GM18519 (cell line): ENCODE results near the gene CEMIP.
"Not testable (repeated sequence)": the region's sequence is repeated elsewhere in the genome, so short reads cannot be mapped to it uniquely, and the experiment has no call there.

Experiments used
- ATAC-seq: cut with Tn5 transposase; IDR thresholded peaks from one replicate; pipeline ENCODE4 v1.9.1; 2021; ENCODE audit warnings: mild to moderate bottlenecking, moderate library complexity; ENCODE audit not compliant: unreplicated experiment, low FRiP score

The CEMIP gene

DNA sequence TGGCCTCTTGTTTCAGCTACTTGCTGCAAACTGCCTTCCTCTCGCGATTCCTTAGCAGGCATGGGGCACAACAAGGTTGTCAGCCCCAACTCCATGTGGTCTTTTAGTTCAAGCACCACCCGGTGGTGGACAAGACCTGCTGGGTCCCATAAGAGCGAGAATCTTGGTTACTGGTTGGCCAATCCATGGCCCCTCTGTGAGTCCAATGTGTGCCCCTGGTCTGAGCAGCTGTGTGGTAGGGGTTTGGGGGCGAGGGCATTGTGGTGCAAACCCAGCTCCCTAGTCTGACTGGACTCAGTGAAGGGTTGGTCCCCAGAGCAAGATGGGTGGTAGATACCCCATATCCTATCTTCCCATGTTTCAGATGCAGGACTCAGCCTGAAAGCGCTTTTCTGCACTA, 161.7 kb downstream of the CEMIP start:
- no peak for ATAC-seq

DNA sequence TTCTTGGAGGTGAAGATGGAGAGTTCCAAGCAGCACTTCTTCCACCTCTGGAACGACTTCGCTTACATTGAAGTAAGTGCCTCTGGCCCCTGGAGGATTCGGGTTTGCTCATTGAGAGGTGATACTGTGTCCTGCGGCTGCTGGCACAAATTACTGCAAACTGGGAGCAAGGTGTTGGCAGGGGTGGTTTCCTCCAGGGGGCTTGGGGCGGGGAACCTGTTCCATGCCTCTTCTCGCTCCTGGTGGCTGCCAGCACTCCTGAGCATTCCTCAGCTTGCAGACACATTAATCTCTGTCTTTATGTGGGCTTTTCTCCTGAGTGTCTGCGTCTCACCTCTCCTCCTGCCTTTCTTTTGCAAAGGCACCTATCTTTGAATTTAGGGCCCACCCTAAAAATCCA, 163.1 kb downstream of the CEMIP start:
- no peak for ATAC-seq

DNA sequence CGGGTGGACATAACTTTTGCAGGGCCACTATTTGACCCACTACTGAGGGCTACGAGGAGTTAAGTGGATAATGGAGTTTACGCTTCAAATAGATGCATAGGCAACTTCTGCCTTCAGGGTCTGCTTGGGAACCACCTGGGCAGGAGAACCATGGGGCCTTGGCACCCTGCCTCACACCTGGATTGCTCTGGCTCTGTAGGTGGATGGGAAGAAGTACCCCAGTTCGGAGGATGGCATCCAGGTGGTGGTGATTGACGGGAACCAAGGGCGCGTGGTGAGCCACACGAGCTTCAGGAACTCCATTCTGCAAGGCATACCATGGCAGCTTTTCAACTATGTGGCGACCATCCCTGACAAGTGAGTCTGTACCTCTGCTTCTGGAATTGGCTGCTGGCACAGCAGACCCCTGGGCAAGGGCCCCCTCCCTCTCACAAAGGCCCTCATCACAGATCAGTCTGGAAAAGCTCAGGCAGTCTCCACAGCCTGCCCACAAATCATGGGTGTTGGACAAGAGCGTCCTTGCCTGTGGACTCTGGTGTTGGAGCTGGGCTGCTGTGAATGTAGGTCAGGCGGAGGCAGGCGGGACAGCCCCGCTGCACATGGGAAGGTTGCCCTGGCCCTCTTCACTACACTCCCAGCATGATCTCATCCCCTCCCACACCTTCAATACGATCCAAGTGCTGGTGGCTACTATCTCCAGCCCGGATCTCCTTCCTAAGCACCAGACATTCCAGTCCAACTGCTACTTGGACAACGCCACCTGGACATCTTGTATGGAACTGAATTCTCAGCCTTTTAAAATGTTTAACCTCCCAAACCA, 163.8 kb downstream of the CEMIP start:
- ATAC-seq: no peak

DNA sequence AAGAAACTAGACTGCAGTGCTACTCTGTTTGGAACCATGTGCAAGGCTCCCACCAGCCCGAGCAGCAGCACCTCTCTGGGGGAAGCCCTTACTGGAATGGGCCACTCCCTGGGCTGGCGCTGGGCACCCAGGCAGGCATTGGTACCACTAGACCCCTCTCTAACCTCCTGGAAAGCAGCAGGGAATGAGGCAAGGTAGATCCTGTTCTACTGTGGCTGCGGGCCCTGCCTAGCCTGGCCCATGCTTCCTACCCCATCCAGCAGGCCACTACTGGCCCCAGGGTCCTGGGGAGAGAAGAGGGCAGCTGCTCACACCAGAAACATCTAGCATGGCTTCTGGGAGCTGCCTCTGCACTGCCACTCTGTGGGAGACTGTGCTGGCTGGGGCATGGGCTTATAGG, 165.6 kb downstream of the CEMIP start:
- ATAC-seq: no peak

DNA sequence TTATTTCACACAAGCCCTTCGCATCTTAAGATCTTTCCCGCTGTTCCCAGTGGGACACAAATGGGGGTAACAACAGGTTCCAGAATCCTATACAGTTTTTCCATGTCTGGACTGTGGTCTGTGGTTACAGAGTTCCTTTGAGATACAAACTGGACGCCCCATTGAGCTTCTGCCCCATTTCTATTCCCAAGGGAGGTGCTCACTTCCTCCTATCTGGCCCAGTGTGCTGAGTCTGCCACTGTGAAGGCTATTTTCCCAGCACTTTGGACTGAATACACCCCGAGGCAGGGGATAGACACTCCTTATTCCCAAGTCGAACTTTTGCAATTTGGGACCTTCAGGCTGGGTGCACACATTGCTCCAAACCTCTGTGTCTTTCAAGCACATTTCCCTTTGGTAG, 166.4 kb downstream of the CEMIP start:
- ATAC-seq: no peak

DNA sequence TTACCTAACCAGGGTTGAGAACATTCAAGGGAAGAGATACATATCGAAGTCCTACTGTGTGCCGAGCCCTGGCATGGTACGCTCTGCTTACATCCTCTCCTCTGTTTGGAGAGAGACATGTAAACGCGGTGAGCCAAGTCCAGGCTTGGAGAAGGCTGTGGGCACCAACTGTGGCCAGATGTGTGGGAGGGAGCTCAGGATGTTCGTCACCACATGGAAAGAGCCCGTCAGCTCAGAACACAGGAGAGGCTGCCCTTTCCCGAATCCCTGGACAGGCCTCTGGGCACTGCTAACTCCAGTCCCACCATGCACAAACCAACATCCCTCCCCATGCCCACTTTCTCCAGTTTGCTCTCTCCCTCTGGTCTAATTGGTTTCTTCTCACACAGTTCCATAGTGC, 167.4 kb downstream of the CEMIP start:
- no peak for ATAC-seq

DNA sequence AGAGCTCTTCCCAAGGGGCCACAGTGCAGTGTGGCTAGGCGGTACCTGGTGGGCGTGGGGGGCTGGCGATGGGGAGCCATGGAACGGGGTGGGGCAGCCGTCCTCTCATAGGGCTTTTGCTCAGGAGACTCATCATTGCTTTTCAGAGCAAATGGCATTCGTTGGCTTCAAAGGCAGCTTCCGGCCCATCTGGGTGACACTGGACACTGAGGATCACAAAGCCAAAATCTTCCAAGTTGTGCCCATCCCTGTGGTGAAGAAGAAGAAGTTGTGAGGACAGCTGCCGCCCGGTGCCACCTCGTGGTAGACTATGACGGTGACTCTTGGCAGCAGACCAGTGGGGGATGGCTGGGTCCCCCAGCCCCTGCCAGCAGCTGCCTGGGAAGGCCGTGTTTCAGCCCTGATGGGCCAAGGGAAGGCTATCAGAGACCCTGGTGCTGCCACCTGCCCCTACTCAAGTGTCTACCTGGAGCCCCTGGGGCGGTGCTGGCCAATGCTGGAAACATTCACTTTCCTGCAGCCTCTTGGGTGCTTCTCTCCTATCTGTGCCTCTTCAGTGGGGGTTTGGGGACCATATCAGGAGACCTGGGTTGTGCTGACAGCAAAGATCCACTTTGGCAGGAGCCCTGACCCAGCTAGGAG, 169.6 kb downstream of the CEMIP start:
- no peak for ATAC-seq

DNA sequence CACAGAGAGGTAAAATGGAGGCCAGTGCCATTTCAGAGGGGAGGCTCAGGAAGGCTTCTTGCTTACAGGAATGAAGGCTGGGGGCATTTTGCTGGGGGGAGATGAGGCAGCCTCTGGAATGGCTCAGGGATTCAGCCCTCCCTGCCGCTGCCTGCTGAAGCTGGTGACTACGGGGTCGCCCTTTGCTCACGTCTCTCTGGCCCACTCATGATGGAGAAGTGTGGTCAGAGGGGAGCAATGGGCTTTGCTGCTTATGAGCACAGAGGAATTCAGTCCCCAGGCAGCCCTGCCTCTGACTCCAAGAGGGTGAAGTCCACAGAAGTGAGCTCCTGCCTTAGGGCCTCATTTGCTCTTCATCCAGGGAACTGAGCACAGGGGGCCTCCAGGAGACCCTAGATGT, 170.6 kb downstream of the CEMIP start:
- ATAC-seq: no peak

DNA sequence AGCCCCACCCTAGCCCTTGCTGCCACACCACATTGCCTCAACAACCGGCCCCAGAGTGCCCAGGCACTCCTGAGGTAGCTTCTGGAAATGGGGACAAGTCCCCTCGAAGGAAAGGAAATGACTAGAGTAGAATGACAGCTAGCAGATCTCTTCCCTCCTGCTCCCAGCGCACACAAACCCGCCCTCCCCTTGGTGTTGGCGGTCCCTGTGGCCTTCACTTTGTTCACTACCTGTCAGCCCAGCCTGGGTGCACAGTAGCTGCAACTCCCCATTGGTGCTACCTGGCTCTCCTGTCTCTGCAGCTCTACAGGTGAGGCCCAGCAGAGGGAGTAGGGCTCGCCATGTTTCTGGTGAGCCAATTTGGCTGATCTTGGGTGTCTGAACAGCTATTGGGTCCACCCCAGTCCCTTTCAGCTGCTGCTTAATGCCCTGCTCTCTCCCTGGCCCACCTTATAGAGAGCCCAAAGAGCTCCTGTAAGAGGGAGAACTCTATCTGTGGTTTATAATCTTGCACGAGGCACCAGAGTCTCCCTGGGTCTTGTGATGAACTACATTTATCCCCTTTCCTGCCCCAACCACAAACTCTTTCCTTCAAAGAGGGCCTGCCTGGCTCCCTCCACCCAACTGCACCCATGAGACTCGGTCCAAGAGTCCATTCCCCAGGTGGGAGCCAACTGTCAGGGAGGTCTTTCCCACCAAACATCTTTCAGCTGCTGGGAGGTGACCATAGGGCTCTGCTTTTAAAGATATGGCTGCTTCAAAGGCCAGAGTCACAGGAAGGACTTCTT, 171.3 kb downstream of the CEMIP start:
- ATAC-seq: no peak

DNA sequence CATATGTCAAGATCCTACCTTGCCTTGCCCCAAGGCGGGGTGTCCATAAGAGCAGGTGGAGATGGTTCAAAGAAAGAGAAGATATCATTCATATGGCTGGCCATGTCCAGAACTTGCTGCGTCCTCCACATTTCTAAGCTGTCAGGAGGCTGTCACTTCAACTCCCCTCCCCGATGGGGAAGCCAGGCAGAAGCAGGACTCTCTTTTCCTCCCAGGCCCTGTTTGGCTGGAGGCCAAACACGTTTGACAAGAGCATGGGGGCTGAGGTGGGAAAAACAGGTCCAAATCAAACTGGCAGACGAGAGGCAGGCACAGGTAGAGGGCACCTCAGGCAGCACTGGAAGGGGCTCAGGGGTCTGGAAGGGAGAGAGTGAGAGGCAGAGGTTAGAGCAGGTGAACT, 172.8 kb downstream of the CEMIP start:
- ATAC-seq: no peak

DNA sequence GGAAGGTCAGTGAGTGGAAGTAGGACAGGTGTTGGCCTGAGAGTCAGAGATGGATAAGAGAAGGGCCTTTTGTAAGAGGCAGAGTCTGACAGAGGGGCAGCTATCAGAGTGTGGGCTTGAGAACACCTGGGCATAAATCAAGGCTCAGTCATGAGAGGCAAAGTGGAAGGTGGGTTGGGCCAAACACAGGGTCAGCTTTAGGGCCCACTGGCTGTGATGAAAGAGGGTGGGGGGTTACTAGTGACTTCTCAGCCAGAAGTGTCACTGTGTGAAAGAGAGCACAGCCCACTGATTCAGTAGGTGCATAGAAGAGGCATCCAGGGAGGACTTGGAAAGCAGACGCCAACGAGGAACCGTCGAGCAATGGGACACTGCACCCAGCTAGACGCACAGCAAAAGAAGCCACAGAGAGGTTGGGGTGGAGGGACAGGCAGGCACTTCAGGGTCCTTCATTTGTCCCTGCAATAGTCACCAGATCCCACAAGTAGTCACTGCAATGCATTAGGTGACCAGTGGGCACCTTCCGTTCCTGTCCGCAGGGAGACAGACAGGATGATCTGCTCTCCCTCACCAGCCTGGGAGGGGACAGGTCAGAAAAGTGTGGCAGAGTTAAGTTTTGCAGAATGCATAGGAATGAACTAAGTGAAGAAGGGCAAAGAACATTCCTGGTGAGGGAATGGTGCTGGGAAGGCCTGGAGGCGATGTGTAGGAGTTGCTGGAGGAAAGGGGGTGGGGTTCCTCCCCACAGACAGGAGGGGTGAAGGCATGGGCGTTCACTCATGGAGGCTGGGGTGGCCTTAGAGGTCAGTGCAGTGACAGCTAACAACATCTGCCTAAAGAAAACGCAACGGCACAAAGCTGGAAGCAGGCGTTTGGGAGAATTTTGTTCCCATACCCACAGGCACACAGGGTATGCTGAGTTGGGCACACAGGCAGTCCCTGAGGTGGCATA, 174.1 kb downstream of the CEMIP start:
- ATAC-seq: no peak

DNA sequence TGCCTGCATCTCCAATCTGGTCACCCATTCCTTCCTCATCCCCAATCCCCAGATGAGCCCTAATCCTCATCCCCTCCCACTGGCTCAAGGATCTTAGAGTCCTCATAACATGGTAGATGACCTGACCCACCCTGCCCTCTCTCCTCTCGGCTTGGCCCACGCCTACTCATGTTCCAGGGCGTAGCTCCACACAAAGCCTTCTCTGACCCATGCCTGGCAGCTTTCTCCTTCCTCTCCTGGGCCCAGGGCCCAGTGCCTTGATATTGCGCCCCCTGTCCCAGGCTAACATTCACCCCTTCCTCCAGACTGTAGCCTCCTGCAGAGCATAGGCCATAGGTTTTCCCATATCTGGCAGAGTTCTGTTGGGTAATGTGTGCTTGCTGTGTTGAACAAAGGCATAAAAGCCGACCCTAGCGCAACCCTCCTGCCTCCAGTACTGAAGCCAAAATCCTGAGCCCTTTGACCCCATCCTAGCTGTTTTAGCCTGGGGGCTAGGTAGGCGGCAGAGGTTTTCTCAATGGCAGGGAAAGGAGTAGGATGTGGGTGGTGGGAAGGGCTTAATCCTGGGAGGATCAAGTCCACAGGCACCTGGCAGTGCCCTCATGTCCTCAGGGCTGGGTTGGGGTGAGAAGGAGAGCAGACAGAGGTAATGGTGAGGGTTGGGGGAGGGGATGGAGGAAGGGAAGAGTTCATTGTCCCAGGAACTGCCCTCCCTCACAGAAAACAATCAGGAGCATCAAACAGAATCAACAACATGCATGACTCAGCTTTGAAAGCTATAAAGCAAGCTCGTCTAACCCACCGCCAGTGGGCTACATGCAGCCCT, 175.0 kb downstream of the CEMIP start:
- no peak for ATAC-seq

DNA sequence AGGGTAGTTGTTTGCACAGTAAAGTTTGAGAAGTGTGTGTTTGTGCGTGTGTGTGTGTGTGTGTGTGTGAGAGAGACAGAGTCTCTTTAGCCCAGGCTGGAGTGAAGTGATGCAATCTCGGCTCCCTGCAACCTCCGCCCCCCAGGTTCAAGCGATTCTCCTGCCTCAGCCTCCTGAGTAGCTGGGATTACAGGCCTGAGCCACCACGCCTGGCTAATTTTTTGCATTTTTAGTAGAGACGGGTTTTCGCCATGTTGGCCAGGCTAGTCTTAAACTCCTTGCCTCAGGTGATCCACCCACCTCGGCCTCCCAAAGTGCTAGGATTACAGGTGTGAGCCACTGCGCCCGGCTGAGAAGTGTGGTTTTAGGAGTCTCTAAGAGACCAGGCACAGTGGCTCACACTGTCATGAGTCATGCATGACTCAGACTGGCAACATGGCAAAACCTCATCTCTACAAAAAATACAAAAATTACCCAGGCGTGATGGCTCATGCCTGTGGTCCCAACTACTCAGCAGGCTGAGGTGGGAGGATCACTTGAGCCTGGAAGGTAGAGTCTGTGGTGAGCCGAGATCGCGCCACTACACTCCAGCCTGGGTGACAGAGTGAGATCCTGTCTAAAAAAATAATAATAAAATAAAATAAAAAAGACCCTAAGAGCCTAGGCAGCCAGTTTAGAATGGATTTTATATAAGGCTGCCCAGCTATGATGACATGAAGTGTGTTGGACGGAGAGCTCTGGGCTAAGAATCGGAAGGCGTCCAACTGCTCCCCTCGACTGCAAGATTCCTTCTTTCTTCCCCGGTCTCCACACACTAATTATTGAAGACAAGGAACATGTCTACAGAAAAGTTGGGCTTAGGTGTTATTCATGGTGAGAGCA, 176.6 kb downstream of the CEMIP start:
- ATAC-seq: not testable (repeated sequence)

DNA sequence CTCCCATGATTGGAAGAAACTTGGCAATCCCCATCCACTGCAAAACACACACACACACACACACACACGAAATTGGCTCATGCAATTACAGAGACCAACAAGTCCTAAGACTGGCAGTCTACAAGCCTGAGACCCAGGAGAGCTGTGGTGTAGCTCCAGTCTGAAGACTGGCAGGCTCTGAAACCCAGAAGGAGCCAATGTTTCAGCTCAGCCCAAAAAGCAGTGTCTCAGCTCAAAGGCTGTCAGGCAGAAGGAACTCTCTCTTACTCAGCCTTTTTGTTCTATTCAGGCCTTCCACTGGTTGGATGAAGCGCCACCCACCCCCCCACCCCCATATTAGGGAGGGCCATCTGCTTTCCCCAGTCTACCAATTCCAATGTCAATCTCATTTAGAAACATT, 178.4 kb downstream of the CEMIP start:
- no peak for ATAC-seq

DNA sequence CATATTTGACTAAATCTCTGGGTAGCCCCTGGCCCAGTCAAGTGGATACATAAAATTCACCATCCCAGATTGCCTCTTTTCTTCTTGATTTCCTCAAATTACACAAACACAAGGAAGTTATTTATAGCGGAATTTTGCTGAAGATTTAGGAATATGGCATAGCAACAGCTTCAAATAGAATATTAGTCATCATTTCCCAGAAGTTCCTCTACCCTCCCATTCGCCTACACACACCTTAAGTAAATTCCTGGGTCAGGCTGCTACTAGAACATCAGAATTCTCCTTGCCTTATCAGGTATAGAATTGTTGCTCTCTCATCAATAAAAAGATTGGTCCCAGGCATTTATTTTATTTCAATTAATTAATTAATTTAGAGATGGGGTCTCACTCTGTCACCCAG, 178.8 kb downstream of the CEMIP start:
- ATAC-seq: no peak

DNA sequence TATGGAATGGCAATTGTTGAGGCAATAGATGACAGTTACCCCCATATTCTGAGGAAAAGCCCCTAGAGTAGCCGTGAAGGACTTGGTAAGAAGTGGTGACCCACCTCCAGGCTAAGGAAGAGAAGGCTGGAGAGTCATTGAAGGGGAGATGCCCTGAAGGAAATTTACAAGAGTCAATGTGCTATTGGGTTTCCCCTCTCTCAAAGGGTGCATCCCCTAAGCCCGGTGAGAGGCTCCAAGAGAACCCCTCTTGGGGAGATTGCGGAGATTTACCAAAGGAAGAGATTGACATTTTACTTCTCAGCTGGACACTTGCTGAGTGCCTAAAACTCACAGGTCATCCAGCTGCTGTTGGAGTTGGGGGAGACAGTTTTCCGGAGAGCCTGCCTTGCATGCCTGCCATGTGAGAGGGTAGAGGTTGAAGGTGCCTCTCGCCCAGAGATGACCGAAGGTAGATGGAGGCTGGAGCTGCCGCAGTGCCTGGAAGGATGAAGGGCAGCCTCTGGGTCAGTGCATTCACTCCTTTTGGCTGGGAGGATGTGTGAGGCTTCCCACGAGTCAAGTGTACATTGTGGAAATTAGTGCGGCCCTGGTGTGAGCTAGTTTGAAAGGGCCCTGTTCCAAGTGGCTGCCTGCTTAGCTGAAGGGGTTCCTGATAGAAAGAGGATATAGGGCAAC, 179.8 kb downstream of the CEMIP start:
- ATAC-seq: no peak

DNA sequence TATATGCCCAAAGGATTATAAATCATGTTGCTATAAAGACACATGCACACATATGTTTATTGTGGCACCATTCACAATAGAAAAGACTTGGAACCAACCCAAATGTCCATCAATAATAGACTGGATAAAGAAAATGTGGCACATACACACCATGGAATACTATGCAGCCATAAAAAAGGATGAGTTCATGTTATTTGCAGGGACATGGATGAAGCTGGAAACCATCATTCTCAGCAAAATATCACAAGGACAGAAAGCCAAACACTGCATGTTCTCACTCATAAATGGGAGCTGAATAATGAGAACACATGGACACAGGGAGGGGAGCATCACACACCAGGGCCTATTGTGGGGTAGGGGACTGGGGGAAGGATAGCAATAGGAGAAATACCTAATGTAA, 186.3 kb downstream of the CEMIP start:
- ATAC-seq: not testable (repeated sequence)
